Thymus (tissue), 11 donors: ENCODE measurements around the gene ZMYM4. TPM values are rescaled to one million over a fixed set of nuclear protein-coding genes. Genes with fewer than 3 reads are reported as not detected.

Experiments
- DNase-seq, 9 donors: peaks; one replicate each; pipeline ENCODE4 v3.0.0-alpha.2; 2013; ENCODE audit warnings: low spot score in 9 of 9, low read depth in 6 of 9, missing footprints in 1 of 9
- H3K27ac ChIP-seq, 2 donors: one replicate each; pipeline ENCODE4 v1.5.1; 2013; ENCODE audit warnings: control low read depth in 1 of 2, low read depth in 1 of 2, low read length in 1 of 2, mild to moderate bottlenecking in 1 of 2, moderate library complexity in 1 of 2
- H3K27me3 ChIP-seq, 2 donors: one replicate each; pipeline ENCODE4 v1.5.1; 2013; ENCODE audit warnings: low read length in 1 of 2; ENCODE audit not compliant: control insufficient read depth in 2 of 2, insufficient read depth in 1 of 2
- H3K36me3 ChIP-seq, 2 donors: one replicate each; pipeline ENCODE4 v1.5.1; 2013; ENCODE audit warnings: low read length in 1 of 2, mild to moderate bottlenecking in 1 of 2, moderate library complexity in 1 of 2; ENCODE audit not compliant: control insufficient read depth in 2 of 2, insufficient read depth in 2 of 2
- H3K4me1 ChIP-seq, 2 donors: one replicate each; pipeline ENCODE4 v1.5.1; 2013; ENCODE audit warnings: low read length in 2 of 2; ENCODE audit not compliant: control insufficient read depth in 2 of 2, insufficient read depth in 2 of 2
- H3K4me3 ChIP-seq, 2 donors: one replicate each; pipeline ENCODE4 v1.5.1; 2013; ENCODE audit warnings: low read length in 2 of 2, control low read depth in 1 of 2, mild to moderate bottlenecking in 1 of 2
- H3K9me3 ChIP-seq, 2 donors: one replicate each; pipeline ENCODE4 v1.5.1; 2013; ENCODE audit warnings: low read length in 1 of 2, mild to moderate bottlenecking in 1 of 2; ENCODE audit not compliant: control insufficient read depth in 2 of 2, insufficient read depth in 1 of 2
- WGBS: extraction: QIAGEN DNeasy Blood & Tissue Kit; methylation state at CpG from one replicate; pipeline ENCODE4 v1.1.7; 2013; 5-methylcytosine and 5-hydroxymethylcytosine counted together
- polyA plus RNA-seq: library from polyadenylated mRNA; stranded (reverse); fragments of 200-250 nt; gene quantifications from one replicate; pipeline ENCODE4 v1.2.3, GENCODE V29; 2013
- total RNA-seq: library from RNA; stranded (reverse); fragments of 120-200 nt; gene quantifications from one replicate; pipeline ENCODE4 v1.2.4, GENCODE V29; 2013
- donor health status: healthy.

ZMYM4 gene
- total and polyA plus RNA-seq, 2 donors: 17.3 to 31.6 TPM

DNA sequence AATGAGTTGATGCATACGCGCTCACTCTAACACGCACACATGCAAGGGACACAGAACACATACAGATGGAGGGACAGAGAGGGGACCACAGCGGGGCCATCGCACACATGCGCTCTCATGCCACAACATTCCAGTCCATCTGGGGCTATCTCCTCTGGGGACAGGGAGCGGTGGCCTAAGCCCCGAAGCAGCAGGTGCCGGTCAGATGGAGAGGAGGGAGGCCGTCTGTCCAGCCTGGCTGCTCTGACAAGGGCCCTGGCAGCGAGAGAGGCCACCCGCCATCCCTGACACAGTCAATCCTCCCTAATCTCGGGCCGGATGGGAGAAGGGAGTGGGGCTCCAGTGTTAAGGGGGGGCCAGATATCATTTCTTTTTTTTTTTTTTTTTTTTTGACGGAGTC lies 165.2 kb downstream of the ZMYM4 start:
- Histone ChIP-seq H3K4me3 (no peak overlapping the region), H3K9me3 (peaks cover 0 to 3% of the 10 kb centered on the region in 2 donors), H3K27ac (no peak overlapping the region), H3K27me3 (no peaks in the 10 kb centered on the region), H3K4me1 (no peaks in the 10 kb centered on the region), H3K36me3 (peaks cover 40 to 46% of the 10 kb centered on the region in 2 donors)
- 99% methylated on average over 15 of the region's 15 CpGs for WGBS
- no peak for DNase-seq

DNA sequence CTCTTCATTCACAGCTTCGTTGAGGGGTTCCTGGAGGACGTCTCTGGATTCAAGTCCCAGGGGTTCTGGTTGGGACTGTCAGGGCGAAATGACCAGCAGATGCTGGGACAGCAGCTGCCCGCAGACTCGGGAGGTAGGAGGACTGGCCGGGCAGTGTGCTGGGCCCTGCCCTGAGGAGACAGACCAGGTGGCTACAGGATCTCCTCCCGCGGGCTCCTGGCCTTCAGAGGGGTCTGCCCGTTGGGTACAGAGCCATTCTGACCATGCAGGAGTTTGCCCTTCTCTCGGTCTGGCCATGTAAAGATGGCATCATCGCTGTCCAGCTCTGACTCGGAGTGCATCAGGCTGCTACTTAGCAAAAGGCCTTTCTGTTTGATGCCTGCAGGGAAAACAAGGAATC lies 166.2 kb downstream of the ZMYM4 start:
- DNase-seq: no peak
- no peak overlapping the region for H3K27ac ChIP-seq
- no peaks in the 10 kb centered on the region for H3K4me1 ChIP-seq
- 97% methylated on average over 12 of the region's 12 CpGs for WGBS
- peaks cover 0 to 3% of the 10 kb centered on the region in 2 donors for H3K9me3 ChIP-seq
- H3K27me3 ChIP-seq: no peaks in the 10 kb centered on the region
- peaks cover 49 to 52% of the 10 kb centered on the region in 2 donors for H3K36me3 ChIP-seq
- H3K4me3 ChIP-seq: no peak overlapping the region

DNA sequence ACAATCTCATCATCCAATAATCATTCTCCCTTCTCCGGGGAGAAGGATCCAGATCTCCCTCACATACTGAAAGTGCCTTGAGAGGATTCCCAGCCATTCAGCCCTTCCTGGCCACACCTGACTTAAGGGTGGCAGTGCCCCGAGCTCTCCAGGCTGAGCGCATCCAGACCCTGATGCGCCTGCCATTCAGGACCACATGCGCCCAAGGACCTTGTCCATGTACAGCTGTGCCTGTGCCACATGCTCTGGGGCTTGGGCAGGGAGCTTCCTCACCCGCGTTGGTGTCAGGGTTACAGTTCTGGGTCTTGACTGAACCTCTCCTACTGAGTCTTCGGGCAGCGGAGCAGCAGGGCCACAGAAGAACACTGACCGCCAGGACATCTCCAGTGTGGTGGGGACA lies 167.6 kb downstream of the ZMYM4 start:
- 98% methylated on average over 10 of the region's 10 CpGs for WGBS
- H3K4me3 ChIP-seq: no peak overlapping the region
- H3K9me3 ChIP-seq: peaks cover 0 to 3% of the 10 kb centered on the region in 2 donors
- no peaks in the 10 kb centered on the region for H3K27me3 ChIP-seq
- peaks cover 62 to 64% of the 10 kb centered on the region in 2 donors for H3K36me3 ChIP-seq
- no peaks in the 10 kb centered on the region for H3K4me1 ChIP-seq
- no peak for DNase-seq
- H3K27ac ChIP-seq: no peak overlapping the region

DNA sequence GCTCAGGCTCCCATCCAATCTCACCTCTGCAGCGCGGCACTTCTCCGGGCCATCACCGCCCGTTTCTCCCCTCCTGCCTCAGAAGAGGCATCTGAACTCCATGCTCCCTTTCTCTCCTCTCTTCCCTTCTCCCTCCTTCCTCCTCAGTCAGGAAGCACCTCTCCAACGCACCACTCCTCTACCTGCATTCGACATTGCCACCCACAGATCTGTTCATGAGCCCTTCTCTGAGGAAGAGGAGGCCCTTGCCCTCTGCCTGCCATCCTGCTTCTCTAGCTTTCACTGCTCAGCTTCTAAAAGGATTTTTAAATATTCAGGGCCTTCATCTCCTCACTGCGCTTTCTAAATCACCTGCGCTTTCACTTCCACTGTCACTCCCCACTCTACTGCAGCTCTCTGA lies 168.7 kb downstream of the ZMYM4 start:
- H3K4me1 ChIP-seq: no peaks in the 10 kb centered on the region
- no peak overlapping the region for H3K27ac ChIP-seq
- WGBS: 98% methylated on average over 9 of the region's 9 CpGs
- no peaks in the 10 kb centered on the region for H3K27me3 ChIP-seq
- no peak for DNase-seq
- no peak overlapping the region for H3K4me3 ChIP-seq
- peaks cover 0 to 1% of the 10 kb centered on the region in 2 donors for H3K9me3 ChIP-seq
- peaks cover 65 to 71% of the 10 kb centered on the region in 2 donors for H3K36me3 ChIP-seq

DNA sequence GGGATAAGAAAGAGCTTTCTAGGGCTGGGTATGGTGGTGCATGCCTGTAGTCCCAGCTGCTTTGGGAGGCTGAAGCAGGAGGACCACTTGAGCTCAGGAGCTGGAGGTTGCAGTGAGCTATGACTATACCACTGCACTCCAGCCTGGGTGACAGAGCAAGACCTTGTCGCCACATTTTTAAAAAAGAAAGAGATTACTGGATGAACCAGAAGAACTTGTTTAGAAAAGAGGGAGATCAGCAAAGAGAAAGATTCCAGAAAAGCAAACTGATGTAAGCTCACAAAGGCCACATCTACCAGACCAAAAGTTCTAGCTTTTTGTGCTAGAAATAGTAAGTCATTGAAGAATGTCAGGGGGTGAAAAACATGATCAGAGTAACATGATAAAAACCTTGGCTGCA lies 171.1 kb downstream of the ZMYM4 start:
- DNase-seq: no peak
- Histone ChIP-seq H3K27me3 (no peaks in the 10 kb centered on the region), H3K4me1 (no peaks in the 10 kb centered on the region), H3K27ac (no peak overlapping the region), H3K4me3 (no peak overlapping the region), H3K9me3 (no peaks in the 10 kb centered on the region), H3K36me3 (peaks cover 60 to 65% of the 10 kb centered on the region in 2 donors)
- 98% methylated on average over 1 of the region's 1 CpG for WGBS

DNA sequence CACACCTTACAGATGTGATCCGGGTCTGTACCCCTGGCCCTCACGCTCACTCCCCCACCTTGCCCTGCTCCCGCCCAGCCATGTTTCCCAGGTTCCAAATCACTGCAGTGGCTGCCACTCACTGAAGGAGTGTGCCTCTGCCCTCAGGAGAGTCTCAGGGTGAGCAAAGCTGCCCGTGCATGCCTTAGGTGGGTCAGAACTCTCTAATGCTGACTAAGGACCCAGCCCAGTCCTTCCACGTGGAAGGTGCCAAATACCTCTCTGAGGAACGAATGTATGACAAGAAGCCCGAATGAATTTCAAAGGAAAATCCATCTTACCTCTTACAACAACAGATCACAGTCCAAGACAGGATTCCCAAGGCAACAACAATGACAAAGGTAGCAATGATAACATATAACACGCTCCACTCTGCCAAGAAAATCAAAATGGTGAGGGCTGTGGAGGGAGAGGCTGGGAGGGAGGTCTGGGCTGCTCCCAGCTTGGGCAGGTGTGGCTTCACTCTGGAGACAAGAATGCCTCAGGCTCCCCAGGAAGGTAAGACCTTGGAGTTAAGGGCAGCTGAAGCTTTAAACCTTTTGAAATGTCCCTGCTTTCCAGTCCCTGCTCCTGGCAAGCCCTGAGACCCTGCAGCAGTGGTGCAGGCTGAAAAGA lies 173.5 kb downstream of the ZMYM4 start:
- peak overlapping the region in 1 of 2 donors; percentile 83 for H3K27ac ChIP-seq
- WGBS: 96% methylated on average over 8 of the region's 8 CpGs

DNA sequence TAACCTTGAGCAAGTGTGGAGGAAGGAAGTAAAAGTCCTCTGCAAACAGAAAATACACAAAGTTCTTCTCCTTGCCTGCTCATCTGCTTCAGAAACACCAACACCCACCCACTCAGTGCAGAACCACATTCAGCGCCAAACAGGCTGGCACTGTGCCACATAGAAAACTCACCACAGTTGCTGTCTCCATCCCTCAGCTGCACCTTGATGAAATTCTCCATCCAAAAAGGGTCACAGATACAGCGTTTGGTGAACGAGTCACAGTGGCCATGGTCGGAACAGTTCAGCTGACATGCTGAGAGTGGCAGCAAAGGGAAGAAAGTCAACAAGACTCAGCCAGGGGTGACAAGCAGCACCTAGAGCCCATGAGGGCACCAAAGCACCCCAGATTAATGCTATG lies 174.2 kb downstream of the ZMYM4 start:
- H3K27ac ChIP-seq: peak overlapping the region in 1 of 2 donors; percentile 64
- H3K9me3 ChIP-seq: no peaks in the 10 kb centered on the region
- no peaks in the 10 kb centered on the region for H3K27me3 ChIP-seq
- H3K4me3 ChIP-seq: no peak overlapping the region
- WGBS: 86% methylated on average over 4 of the region's 4 CpGs
- peaks cover 43 to 65% of the 10 kb centered on the region in 2 donors for H3K36me3 ChIP-seq
- no peak for DNase-seq
- no peaks in the 10 kb centered on the region for H3K4me1 ChIP-seq

More for the DNA sequence above, 173.5 kb downstream of the ZMYM4 start:
- Histone ChIP-seq H3K36me3 (peaks cover 46 to 64% of the 10 kb centered on the region in 2 donors), H3K4me3 (no peak overlapping the region), H3K9me3 (no peaks in the 10 kb centered on the region), H3K4me1 (no peaks in the 10 kb centered on the region), H3K27me3 (no peaks in the 10 kb centered on the region)
- DNase-seq: no peak

DNA sequence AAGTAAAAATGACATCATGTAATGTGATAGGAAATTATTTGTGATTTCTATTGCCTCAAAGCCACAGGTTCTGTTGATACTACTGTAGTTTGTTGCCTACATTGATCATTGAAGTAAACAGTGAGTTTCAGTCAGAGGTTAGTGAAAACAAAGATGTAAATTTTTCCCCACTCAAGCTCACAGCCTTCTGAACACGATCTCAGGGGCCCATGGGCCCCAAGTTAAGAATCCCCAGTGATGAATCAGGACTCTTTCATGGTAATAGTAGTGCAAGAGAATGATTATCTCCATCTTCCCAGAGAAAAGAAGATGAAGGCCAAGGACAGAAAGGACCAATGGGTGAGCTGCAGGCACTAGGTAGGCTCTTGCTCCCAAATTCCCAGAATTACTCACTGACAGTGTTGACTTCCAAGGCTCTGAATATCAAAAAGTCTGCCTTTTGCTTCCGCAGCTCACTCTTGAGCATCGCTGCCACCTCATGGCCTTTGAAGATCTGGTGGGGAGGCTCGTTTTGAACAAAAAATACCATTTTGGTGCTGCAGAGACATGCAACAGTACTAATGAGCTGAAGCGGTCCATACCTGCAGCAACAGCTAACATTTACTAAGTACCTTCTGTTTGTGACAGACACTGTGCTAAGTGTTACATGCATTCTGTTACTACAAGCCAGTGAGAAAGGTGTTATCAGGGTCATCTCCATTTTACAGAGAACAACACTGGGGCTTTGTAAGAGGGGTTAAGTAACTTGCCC lies 175.4 kb downstream of the ZMYM4 start:
- no peaks in the 10 kb centered on the region for H3K9me3 ChIP-seq
- H3K27me3 ChIP-seq: no peaks in the 10 kb centered on the region
- H3K4me3 ChIP-seq: no peak overlapping the region
- no peaks in the 10 kb centered on the region for H3K4me1 ChIP-seq
- DNase-seq: no peak
- peaks cover 38 to 72% of the 10 kb centered on the region in 2 donors for H3K36me3 ChIP-seq
- H3K27ac ChIP-seq: no peak overlapping the region
- WGBS: 85% methylated on average over 5 of the region's 5 CpGs

DNA sequence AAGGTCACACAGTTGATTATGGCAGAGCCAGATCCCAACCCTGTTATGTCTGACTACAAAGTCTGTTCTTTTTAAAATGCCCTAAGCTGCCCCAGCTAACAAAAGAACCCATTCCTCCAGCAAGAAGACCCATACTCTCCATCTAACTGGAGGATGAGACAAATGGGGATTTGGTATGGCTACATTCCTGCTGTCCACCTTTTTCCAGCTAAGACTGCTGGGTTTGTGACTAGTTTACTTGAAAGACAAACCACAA lies 175.9 kb downstream of the ZMYM4 start:
- peaks cover 37 to 72% of the 10 kb centered on the region in 2 donors for H3K36me3 ChIP-seq
- no peak for DNase-seq
- no peak overlapping the region for H3K27ac ChIP-seq

More for the DNA sequence above, 175.9 kb downstream of the ZMYM4 start:
- Histone ChIP-seq H3K4me3 (no peak overlapping the region), H3K27me3 (no peaks in the 10 kb centered on the region), H3K9me3 (no peaks in the 10 kb centered on the region), H3K4me1 (no peaks in the 10 kb centered on the region)
